Measurements from ENCODE around the gene DNAH14.
"Not testable (repeated sequence)": the region's sequence is repeated elsewhere in the genome, so short reads cannot be mapped to it uniquely, and the experiment has no call there.

DNAH14 gene

GRCh38 chr1:225250432-225250831 lies 321.0 kb downstream of the DNAH14 start:
- no peak for DNase-seq (ENCODE audit: low read depth in 1 of 2, low spot score in 1 of 2)

- DNase-seq (ENCODE audit: low read depth in 1 of 2, low spot score in 1 of 2) = no peak
Observed at GRCh38 chr1:225253173-225253572, 323.7 kb downstream of the DNAH14 start.

GRCh38 chr1:225253784-225254183 lies 324.3 kb downstream of the DNAH14 start:
- no peak for DNase-seq (ENCODE audit: low read depth in 1 of 2, low spot score in 1 of 2)

- no peak for DNase-seq (ENCODE audit: low read depth in 1 of 2, low spot score in 1 of 2)
Observed at GRCh38 chr1:225254676-225255075, 325.2 kb downstream of the DNAH14 start.

GRCh38 chr1:225257081-225257480 lies 327.6 kb downstream of the DNAH14 start:
- no peak for DNase-seq (ENCODE audit: low read depth in 1 of 2, low spot score in 1 of 2)

GRCh38 chr1:225258811-225259210 lies 329.3 kb downstream of the DNAH14 start:
- no peak for DNase-seq (ENCODE audit: low read depth in 1 of 2, low spot score in 1 of 2)

- no peak for DNase-seq (ENCODE audit: low read depth in 1 of 2, low spot score in 1 of 2)
Observed at GRCh38 chr1:225259542-225259941, 330.1 kb downstream of the DNAH14 start.

GRCh38 chr1:225260319-225260718 lies 330.8 kb downstream of the DNAH14 start:
- DNase-seq (ENCODE audit: low read depth in 1 of 2, low spot score in 1 of 2) = no peak

- DNase-seq (ENCODE audit: low read depth in 1 of 2, low spot score in 1 of 2) = no peak
Observed at GRCh38 chr1:225277445-225277844, 348.0 kb downstream of the DNAH14 start.

GRCh38 chr1:225280563-225280962 lies 351.1 kb downstream of the DNAH14 start:
- no peak for DNase-seq (ENCODE audit: low read depth in 1 of 2, low spot score in 1 of 2)

GRCh38 chr1:225290244-225290643 lies 360.8 kb downstream of the DNAH14 start:
- DNase-seq (ENCODE audit: low read depth in 1 of 2, low spot score in 1 of 2) = no peak

GRCh38 chr1:225299624-225300023 lies 370.1 kb downstream of the DNAH14 start:
- no peak for DNase-seq (ENCODE audit: low read depth in 1 of 2, low spot score in 1 of 2)

GRCh38 chr1:225300381-225300780 lies 370.9 kb downstream of the DNAH14 start:
- DNase-seq (ENCODE audit: low read depth in 1 of 2, low spot score in 1 of 2) = no peak

- no peak for DNase-seq (ENCODE audit: low read depth in 1 of 2, low spot score in 1 of 2)
Observed at GRCh38 chr1:225304996-225305395, 375.5 kb downstream of the DNAH14 start.

GRCh38 chr1:225310544-225310943 lies 381.1 kb downstream of the DNAH14 start:
- not testable (repeated sequence) for DNase-seq (ENCODE audit: low read depth in 1 of 2, low spot score in 1 of 2)

GRCh38 chr1:225318706-225319575 lies 389.5 kb downstream of the DNAH14 start:
- DNase-seq (ENCODE audit: low read depth in 1 of 2, low spot score in 1 of 2) = no peak

GRCh38 chr1:225319871-225320270 lies 390.4 kb downstream of the DNAH14 start:
- DNase-seq (ENCODE audit: low read depth in 1 of 2, low spot score in 1 of 2) = no peak

- DNase-seq (ENCODE audit: low read depth in 1 of 2, low spot score in 1 of 2) = no peak
Observed at GRCh38 chr1:225321784-225322183, 392.3 kb downstream of the DNAH14 start.

- DNase-seq (ENCODE audit: low read depth in 1 of 2, low spot score in 1 of 2) = no peak
Observed at GRCh38 chr1:225329041-225329440, 399.6 kb downstream of the DNAH14 start.

GRCh38 chr1:225329996-225330395 lies 400.5 kb downstream of the DNAH14 start:
- DNase-seq (ENCODE audit: low read depth in 1 of 2, low spot score in 1 of 2) = not testable (repeated sequence)

GRCh38 chr1:225332686-225333085 lies 403.2 kb downstream of the DNAH14 start:
- no peak for DNase-seq (ENCODE audit: low read depth in 1 of 2, low spot score in 1 of 2)

- not testable (repeated sequence) for DNase-seq (ENCODE audit: low read depth in 1 of 2, low spot score in 1 of 2)
Observed at GRCh38 chr1:225335098-225335778, 405.8 kb downstream of the DNAH14 start.

Measured in activated CD4-positive, alpha-beta T cell treated with anti-CD3 and anti-CD28 coated beads, Interleukin-2, amount 50 U/mL, for 24 hours (primary cell).